Thoracic aorta (tissue), 2 donors: ENCODE results near the gene GRIK4. TPM values are rescaled to one million over a fixed set of nuclear protein-coding genes. Genes with fewer than 3 reads are reported as not detected.

Source experiments
- ATAC-seq: fragments of 150-250 bp; one replicate; pipeline ENCODE4 v1.8.0; 2017; ENCODE audit warnings: low read depth; ENCODE audit not compliant: insufficient number of reproducible peaks, low FRiP score
- DNase-seq: peaks from one replicate; pipeline ENCODE4 v3.0.0-alpha.2; 2020; ENCODE audit warnings: low spot score
- H3K27ac ChIP-seq, 2 donors: fragments of 200-600 bp; sonication (generic); 1 replicate in 1 of 2; 2 replicates in 1 of 2; pipeline ENCODE4 v1.5.1; 2016; ENCODE audit warnings: mild to moderate bottlenecking in 2 of 2, moderate library complexity in 2 of 2
- H3K27me3 ChIP-seq: fragments of 200-600 bp; sonication (generic); replicated peaks from 2 replicates; pipeline ENCODE4 v1.6.0; 2016; ENCODE audit warnings: mild to moderate bottlenecking; ENCODE audit not compliant: insufficient read depth
- H3K36me3 ChIP-seq: fragments of 200-600 bp; sonication (generic); one replicate; pipeline ENCODE4 v1.5.1; 2016
- H3K4me1 ChIP-seq, 2 donors: fragments of 200-600 bp; sonication (generic); 1 replicate in 1 of 2; 2 replicates in 1 of 2; pipeline versions ENCODE4 v1.5.1 to v1.6.0; 2016; ENCODE audit warnings: low read depth in 2 of 2, mild to moderate bottlenecking in 1 of 2; ENCODE audit not compliant: control insufficient read depth in 1 of 2
- H3K4me3 ChIP-seq: fragments of 200-600 bp; sonication (generic); 2 replicates; pipeline ENCODE4 v1.5.1; 2016; ENCODE audit warnings: mild to moderate bottlenecking
- H3K9me3 ChIP-seq: fragments of 200-600 bp; sonication (generic); 2 replicates; pipeline ENCODE4 v1.5.1; 2016
- CTCF ChIP-seq: fragments of 200-600 bp; sonication (generic); IDR thresholded peaks from one replicate; pipeline ENCODE4 v1.5.1; 2019; ENCODE audit warnings: antibody characterized with exemption
- total RNA-seq, 2 donors: library from RNA; depleted of rRNA; stranded (reverse); fragments of >200 nt; gene quantifications; one replicate each; pipeline versions ENCODE4 v1.1.0 to v1.2.3, GENCODE V29; 2016

Gene GRIK4
- total RNA-seq = not detected

GRCh38 chr11:120511116-120511819, at the start of gene GRIK4:
Gene GRIK4, plus strand, starts transcription at chr11:120511748. Its CDS starts 148,571 bp downstream, at chr11:120660319.
- H3K27ac ChIP-seq = no peak within 1 kb of the TSS
- H3K9me3 ChIP-seq = no peaks in the 10 kb centered on the region
- ATAC-seq = peak; percentile 58
- no peaks in the 10 kb centered on the region for H3K4me1 ChIP-seq
- peak; percentile 18 for DNase-seq
- peak; percentile 90 for TF ChIP-seq CTCF
- H3K36me3 ChIP-seq = no peaks in the 10 kb centered on the region
- H3K27me3 ChIP-seq = no peaks in the 10 kb centered on the region
- H3K4me3 ChIP-seq = peak within 1 kb of the TSS; percentile 64

GRCh38 chr11:120462825-120463224, 48.7 kb upstream of the GRIK4 start:
- Histone ChIP-seq H3K27ac (no peak overlapping the region), H3K27me3 (no peaks in the 10 kb centered on the region), H3K4me3 (no peak overlapping the region), H3K4me1 (no peaks in the 10 kb centered on the region), H3K9me3 (no peaks in the 10 kb centered on the region), H3K36me3 (peaks cover 49% of the 10 kb centered on the region)
- TF ChIP-seq CTCF = no peak
- DNase-seq = no peak
- ATAC-seq = no peak

- ATAC-seq (peak; percentile 20), DNase-seq (no peak)
- Histone ChIP-seq H3K27me3 (no peaks in the 10 kb centered on the region), H3K4me1 (no peaks in the 10 kb centered on the region), H3K27ac (no peak overlapping the region), H3K9me3 (no peaks in the 10 kb centered on the region), H3K4me3 (no peak overlapping the region), H3K36me3 (peaks cover 51% of the 10 kb centered on the region)
- no peak for TF ChIP-seq CTCF
Measured at GRCh38 chr11:120465921-120466534, 45.5 kb upstream of the GRIK4 start.

GRCh38 chr11:120467627-120468026, 43.9 kb upstream of the GRIK4 start:
- peaks cover 38% of the 10 kb centered on the region for H3K36me3 ChIP-seq
- ATAC-seq = no peak

More at GRCh38 chr11:120467627-120468026, 43.9 kb upstream of the GRIK4 start:
- Histone ChIP-seq H3K27ac (no peak overlapping the region), H3K27me3 (no peaks in the 10 kb centered on the region), H3K4me1 (no peaks in the 10 kb centered on the region), H3K9me3 (no peaks in the 10 kb centered on the region), H3K4me3 (no peak overlapping the region)
- no peak for TF ChIP-seq CTCF
- DNase-seq = no peak
